Measurements from ENCODE around the gene PHAF1.
A peak's percentile ranks its signal among the peaks of the same experiment; 100 is the strongest.

The PHAF1 gene

GRCh38 chr16:67165121-67166078 lies 55.7 kb downstream of the PHAF1 start:
- no peak for DNase-seq

GRCh38 chr16:67166110-67166547 lies 56.4 kb downstream of the PHAF1 start:
- no peak for DNase-seq

GRCh38 chr16:67166598-67167168 lies 56.9 kb downstream of the PHAF1 start:
- no peak for DNase-seq

GRCh38 chr16:67167588-67167987 lies 57.8 kb downstream of the PHAF1 start:
- DNase-seq = no peak

GRCh38 chr16:67169011-67169451 lies 59.3 kb downstream of the PHAF1 start:
- no peak for DNase-seq

GRCh38 chr16:67169642-67170167 lies 60.0 kb downstream of the PHAF1 start:
- DNase-seq = no peak

- DNase-seq = peak; percentile 53
Observed at GRCh38 chr16:67170168-67170948, 60.6 kb downstream of the PHAF1 start, which contains the start of gene NOL3. Gene NOL3 (plus strand): TSS chr16:67170538.

GRCh38 chr16:67170949-67171649 lies 61.4 kb downstream of the PHAF1 start:
- no peak for DNase-seq

- no peak for DNase-seq
Observed at GRCh38 chr16:67173323-67173722, 63.6 kb downstream of the PHAF1 start.

GRCh38 chr16:67173808-67174705 lies 64.3 kb downstream of the PHAF1 start:
- DNase-seq = peak; percentile 39

GRCh38 chr16:67174706-67175231 lies 65.0 kb downstream of the PHAF1 start:
- DNase-seq = no peak

- DNase-seq = no peak
Observed at GRCh38 chr16:67176662-67177061, 66.9 kb downstream of the PHAF1 start.

GRCh38 chr16:67177743-67178699 lies 68.3 kb downstream of the PHAF1 start:
- peak; percentile 61 for DNase-seq

GRCh38 chr16:67179421-67180080 lies 69.8 kb downstream of the PHAF1 start:
- DNase-seq = no peak

GRCh38 chr16:67180166-67180565 lies 70.4 kb downstream of the PHAF1 start:
- no peak for DNase-seq

GRCh38 chr16:67181346-67181745 lies 71.6 kb downstream of the PHAF1 start:
- DNase-seq = no peak

GRCh38 chr16:67182288-67182687 lies 72.5 kb downstream of the PHAF1 start:
- DNase-seq = no peak

- no peak for DNase-seq
Observed at GRCh38 chr16:67183284-67183626, 73.5 kb downstream of the PHAF1 start.

Data from DMS79 (cell line).